GM19324 (cell line): ENCODE results near the gene ZKSCAN5.
"Not testable (repeated sequence)": the region's sequence is repeated elsewhere in the genome, so short reads cannot be mapped to it uniquely, and the experiment has no call there.

Source experiments
- ATAC-seq: cut with Tn5 transposase; IDR thresholded peaks from one replicate; pipeline ENCODE4 v1.9.1; 2021; ENCODE audit warnings: mild to moderate bottlenecking, moderate library complexity; ENCODE audit not compliant: unreplicated experiment, low FRiP score

ZKSCAN5 gene

DNA sequence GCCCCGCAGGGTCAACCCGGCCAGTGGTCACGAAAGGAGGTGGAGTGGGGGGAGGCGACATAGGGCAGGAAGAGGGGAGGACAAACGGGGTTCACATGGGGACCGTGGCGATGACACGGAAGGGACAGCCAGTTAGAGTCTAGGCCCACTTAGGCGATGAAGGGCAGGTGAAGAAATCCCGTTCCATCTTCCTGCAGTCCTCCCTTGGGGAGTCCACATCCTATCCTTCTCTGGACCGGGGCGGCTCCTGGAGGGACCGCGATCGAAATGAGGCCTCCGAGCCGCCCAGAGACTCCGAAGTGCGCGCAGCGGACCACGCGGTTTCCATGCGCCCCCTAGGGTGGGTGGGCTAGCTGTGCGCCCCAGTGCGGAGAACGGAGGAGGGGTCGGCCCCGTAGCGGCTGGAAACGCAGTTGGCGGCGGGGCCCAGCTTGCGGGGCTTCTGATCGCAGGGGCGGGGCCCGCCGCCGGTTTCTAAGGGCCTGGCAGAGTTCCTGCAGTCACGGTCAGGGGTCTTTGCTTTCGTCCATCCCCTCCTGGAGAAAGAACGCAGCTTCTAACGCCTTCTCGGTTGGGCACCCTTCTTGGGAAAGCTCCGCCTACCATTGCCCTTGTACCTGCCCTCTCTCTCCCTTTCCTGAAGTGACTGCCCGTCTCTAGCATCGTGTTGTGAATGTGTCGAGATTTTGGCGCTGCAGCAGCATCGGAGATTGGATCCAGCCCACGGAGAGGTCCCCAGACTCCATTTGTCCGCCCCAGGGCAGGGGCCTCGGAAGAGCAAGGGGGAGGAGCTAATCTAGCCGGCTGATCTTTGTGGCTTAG is 75.7 kb downstream of the ZKSCAN5 start:
- no peak for ATAC-seq

- not testable (repeated sequence) for ATAC-seq
These were observed 76.4 kb downstream of the ZKSCAN5 start for GRCh38 chr7:99580778-99581332.
